NCI-H146 treated with DMSO at 0.1 percent for 48 hours (cell line): ENCODE measurements around the gene HM13.
"Not testable (repeated sequence)": the region's sequence is repeated elsewhere in the genome, so short reads cannot be mapped to it uniquely, and the experiment has no call there.

Experiments used
- DNase-seq: peaks from one replicate; lab custom pipeline; 2025; ENCODE audit not compliant: unreplicated experiment; lab: John Stamatoyannopoulos, UW

The HM13 gene

DNA sequence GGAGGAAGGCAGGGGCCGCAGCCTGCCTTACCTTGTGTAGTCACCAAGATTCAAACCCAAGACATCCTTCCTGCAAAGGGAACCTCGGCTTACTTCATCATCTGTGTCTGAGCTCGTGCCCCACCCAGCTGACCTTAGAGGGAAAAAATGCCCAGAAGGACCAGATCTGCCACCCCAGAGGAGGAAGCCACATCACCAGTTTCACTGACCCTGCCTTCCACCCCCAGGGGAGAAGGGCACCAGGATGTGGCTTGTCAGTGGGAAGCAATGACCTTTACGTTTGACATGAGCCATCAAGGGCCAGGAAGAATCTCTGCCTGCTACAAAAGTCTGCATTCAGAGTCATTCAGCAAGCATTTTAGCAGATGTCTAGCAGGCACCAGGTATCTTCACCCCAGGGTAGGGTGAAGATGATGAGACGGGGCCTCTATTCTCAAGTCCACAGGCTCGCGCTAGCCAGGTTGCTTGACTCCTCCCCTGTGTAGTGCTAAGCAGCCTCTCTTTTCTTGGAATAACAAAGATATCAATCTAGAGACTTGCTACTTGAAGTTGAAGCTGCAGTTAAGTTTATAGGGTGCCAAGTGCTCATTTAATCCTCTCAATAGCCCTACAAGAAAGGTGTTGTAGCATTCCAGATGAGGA, 28.1 kb downstream of the HM13 start:
- no peak for DNase-seq

GRCh38 chr20:31542963-31543362, 28.7 kb downstream of the HM13 start:
- no peak for DNase-seq

DNA sequence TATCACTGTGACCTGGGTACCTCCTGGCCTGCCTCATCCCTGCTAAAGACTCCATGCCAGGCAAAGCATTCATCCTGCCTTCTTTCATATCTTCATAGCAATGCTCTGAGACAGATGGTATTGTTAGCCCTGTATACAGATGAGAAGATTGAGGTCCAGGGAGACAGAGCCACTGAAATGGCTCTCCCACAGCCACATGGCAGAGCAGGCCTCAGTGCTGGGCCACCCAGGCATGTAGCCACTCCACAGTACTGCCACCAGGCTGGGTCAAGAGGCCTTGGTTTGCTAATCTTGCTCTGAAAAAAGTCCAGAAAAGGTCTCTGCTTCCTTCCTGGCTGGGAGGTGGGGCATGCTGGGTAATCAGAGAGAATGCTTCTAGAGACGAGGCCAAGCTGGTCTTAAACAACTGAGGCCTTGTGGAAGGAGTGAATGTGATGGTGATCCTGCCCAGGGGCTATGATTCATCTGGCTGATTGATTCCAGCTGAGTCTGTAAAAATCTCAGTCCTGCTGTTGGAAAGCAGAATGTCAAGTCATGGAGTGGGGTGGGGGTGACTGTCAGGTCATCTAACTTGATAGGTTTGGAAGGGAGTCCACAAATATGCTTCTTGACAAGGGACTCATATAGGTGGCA, 29.8 kb downstream of the HM13 start:
- DNase-seq, result no peak

GRCh38 chr20:31544600-31544999, 30.4 kb downstream of the HM13 start:
- no peak for DNase-seq

GRCh38 chr20:31545621-31546040, 31.4 kb downstream of the HM13 start:
- DNase-seq, result not testable (repeated sequence)

- DNase-seq, result peak; percentile 69
Measured at GRCh38 chr20:31547017-31547675, 32.9 kb downstream of the HM13 start.

DNA sequence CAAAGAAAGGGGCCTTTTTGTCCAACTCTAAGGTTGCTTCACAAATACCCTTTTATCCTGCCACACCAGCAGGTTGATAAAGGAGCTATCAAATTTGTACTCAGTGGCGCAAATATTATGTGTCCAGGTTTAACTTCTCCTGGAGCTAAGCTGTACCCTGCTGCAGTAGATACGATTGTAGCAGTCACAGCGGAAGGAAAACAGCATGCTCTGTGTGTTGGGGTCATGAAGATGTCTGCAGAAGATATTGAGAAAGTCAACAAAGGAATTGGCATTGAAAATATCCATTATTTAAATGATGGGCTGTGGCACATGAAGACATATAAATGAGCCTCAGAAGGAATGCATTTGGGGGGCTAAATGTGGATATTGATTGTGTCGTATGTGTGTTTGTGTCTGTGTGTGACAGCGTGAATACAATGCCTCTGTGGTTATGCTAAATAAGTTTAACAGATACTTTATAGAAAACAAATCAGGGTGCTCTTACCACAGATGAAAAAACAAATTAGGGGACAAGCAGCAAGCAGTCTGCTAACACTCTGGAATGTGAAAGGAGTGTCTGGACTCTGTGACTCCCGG, 33.6 kb downstream of the HM13 start:
- no peak for DNase-seq

- no peak for DNase-seq
Measured at GRCh38 chr20:31548820-31549512, 34.7 kb downstream of the HM13 start.

GRCh38 chr20:31549513-31549880, 35.3 kb downstream of the HM13 start:
- DNase-seq, result no peak

DNA sequence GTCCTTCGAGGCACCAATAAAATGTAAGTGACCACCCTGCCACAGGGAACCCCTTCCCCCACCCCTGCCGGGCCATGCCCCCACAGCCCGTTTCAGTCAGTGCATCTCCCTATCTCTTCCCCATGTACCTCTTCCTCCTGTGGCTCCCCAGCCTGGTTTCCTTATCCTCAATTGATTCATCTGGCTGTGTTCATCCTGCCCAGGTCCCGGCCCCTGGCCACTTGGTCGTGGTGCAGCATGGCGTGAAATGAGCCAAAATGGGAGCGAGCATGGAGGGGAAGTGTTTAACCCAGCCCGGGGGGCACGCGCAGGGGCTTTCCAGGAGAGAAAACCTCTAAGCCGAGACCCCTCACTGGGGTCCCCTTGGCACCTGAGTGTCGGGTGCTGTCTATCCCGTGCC, 35.9 kb downstream of the HM13 start:
- no peak for DNase-seq

- no peak for DNase-seq
Measured at GRCh38 chr20:31551163-31552081, 37.2 kb downstream of the HM13 start.

DNA sequence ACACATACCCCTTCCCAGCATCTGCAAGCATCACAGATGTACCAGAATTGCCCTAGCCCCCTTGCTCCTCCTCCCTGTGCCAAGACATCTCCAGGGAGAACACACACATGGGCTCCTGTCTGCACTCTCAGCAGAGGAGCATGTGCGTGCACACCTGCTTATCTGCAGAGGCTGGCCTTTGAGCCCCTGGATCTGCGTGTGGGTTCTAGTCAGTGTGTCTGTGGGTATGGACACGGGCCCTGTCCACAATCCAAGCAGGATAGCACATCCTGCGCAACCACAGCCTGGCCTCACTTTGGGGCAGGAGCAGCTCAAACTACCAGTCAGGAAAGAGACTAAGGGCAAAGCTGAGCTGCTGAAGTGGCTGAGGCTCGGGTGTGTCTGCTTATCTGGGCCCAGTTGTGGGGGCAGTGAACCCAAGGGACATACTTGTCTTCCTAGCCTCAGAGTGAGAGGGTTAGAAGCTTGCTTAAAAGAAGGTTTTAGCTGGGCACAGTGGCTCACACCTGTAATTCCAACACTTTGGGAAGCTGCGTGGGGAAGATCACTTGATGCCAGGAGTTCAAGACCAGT, 41.0 kb downstream of the HM13 start:
- no peak for DNase-seq

- no peak for DNase-seq
Measured at GRCh38 chr20:31559704-31560093, 45.5 kb downstream of the HM13 start.

GRCh38 chr20:31560094-31560745, 46.0 kb downstream of the HM13 start:
- DNase-seq, result peak; percentile 44

- DNase-seq, result no peak
Measured at GRCh38 chr20:31560746-31561598, 46.7 kb downstream of the HM13 start.

- no peak for DNase-seq
Measured at GRCh38 chr20:31562241-31562640, 48.0 kb downstream of the HM13 start.

DNA sequence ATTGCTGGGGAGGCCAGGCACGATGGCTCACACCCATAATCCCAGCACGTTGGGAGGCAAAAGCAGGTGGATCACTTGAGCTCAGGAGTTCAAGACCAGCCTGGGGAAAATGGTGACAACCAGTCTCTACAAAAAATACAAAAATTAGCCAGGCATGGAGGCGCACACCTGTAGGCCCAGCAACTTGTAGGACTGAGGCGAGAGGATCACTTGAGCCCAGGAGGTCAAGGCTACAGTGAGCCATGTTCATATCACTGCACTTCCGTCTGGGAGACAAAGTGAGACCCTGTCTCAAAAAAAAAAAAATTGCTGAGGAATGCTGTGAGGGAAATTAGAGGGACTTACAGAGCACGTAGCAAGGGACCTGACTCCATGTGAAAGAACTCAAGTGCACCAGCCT, 50.0 kb downstream of the HM13 start:
- no peak for DNase-seq

GRCh38 chr20:31565699-31566318, 51.6 kb downstream of the HM13 start:
- DNase-seq, result peak; percentile 56
